HepG2 (cell line): Measurements from ENCODE around the gene DAPP1. TPM values are rescaled to one million over a fixed set of nuclear protein-coding genes. Genes with fewer than 3 reads are reported as not detected.

ENCODE experiments used
- ESRRA ChIP-seq: sonication (generic); formaldehyde crosslinking; IDR thresholded peaks from 2 replicates; pipeline ENCODE4 v1.5.1; 2020; ENCODE audit warnings: mild to moderate bottlenecking, low read depth, missing genetic modification reagents
- GATAD1 ChIP-seq: IDR thresholded peaks from 2 replicates; pipeline ENCODE4 v1.6.1; 2016; ENCODE audit warnings: missing genetic modification reagents, missing compliant biosample characterization
- KAT2B ChIP-seq: fragments of 150-350 bp; IDR thresholded peaks from 2 replicates; pipeline ENCODE4 v1.6.1; 2014; ENCODE audit warnings: low read depth, low read length, borderline replicate concordance
- KDM2A ChIP-seq: sonication (generic); formaldehyde crosslinking; IDR thresholded peaks from 2 replicates; pipeline ENCODE4 v1.4.0; 2020; ENCODE audit warnings: low read depth, missing genetic modification reagents, borderline replicate concordance
- MTERF4 ChIP-seq: sonication (generic); formaldehyde crosslinking; IDR thresholded peaks from 2 replicates; pipeline ENCODE4 v1.8.0; 2023; ENCODE audit warnings: mild to moderate bottlenecking, missing genetic modification reagents
- NAIF1 ChIP-seq: sonication (generic); formaldehyde crosslinking; IDR thresholded peaks from 2 replicates; pipeline ENCODE4 v1.5.0; 2020; ENCODE audit warnings: mild to moderate bottlenecking, missing genetic modification reagents, borderline replicate concordance
- POGZ ChIP-seq: sonication (generic); formaldehyde crosslinking; IDR thresholded peaks from 2 replicates; pipeline ENCODE4 v1.4.0; 2020; ENCODE audit warnings: mild to moderate bottlenecking, missing genetic modification reagents
- SNAPC4 ChIP-seq: sonication (generic); formaldehyde crosslinking; IDR thresholded peaks from 2 replicates; pipeline ENCODE4 v1.4.0; 2020; ENCODE audit warnings: mild to moderate bottlenecking, missing genetic modification reagents
- TBL1XR1 ChIP-seq: fragments of 150-350 bp; IDR thresholded peaks from 2 replicates; pipeline ENCODE4 v1.6.1; 2014; ENCODE audit warnings: borderline replicate concordance, low read length; ENCODE audit not compliant: partially characterized antibody
- U2AF1 ChIP-seq: fragments of 200-400 bp; formaldehyde crosslinking; optimal IDR thresholded peaks from 2 replicates; pipeline ENCODE3; 2017; ENCODE audit warnings: mild to moderate bottlenecking, low read depth, low read length
- YY1 ChIP-seq: IDR thresholded peaks from 2 replicates; pipeline ENCODE4 v1.6.1; 2011; ENCODE audit warnings: low read length, low read depth, moderate library complexity, mild to moderate bottlenecking; ENCODE audit not compliant: insufficient read depth, insufficient replicate concordance
- ZNF180 ChIP-seq: sonication (generic); formaldehyde crosslinking; IDR thresholded peaks from 2 replicates; pipeline ENCODE4 v1.4.0; 2020; ENCODE audit warnings: low read depth, missing genetic modification reagents, borderline replicate concordance
- ZNF280D ChIP-seq: sonication (generic); formaldehyde crosslinking; IDR thresholded peaks from 2 replicates; pipeline ENCODE4 v1.5.1; 2020; ENCODE audit warnings: mild to moderate bottlenecking, missing genetic modification reagents
- ZNF468 ChIP-seq: sonication (generic); formaldehyde crosslinking; IDR thresholded peaks from 2 replicates; pipeline ENCODE4 v1.8.0; 2022; ENCODE audit warnings: mild to moderate bottlenecking, moderate library complexity, missing genetic modification reagents
- ZNF501 ChIP-seq: sonication (generic); formaldehyde crosslinking; IDR thresholded peaks from 2 replicates; pipeline ENCODE4 v1.5.1; 2020; ENCODE audit warnings: mild to moderate bottlenecking, moderate library complexity, missing genetic modification reagents
- ZNF614 ChIP-seq: IDR thresholded peaks from 2 replicates; pipeline ENCODE4 v1.6.1; 2018; ENCODE audit warnings: missing biosample characterization, missing genetic modification reagents, inconsistent platforms, borderline replicate concordance
- ZNF652 ChIP-seq: IDR thresholded peaks from 2 replicates; pipeline ENCODE4 v1.6.1; 2016; ENCODE audit warnings: low read depth, borderline replicate concordance
- ZNF775 ChIP-seq: sonication (generic); formaldehyde crosslinking; IDR thresholded peaks from 2 replicates; pipeline ENCODE4 v1.4.0; 2020; ENCODE audit warnings: missing genetic modification reagents, mild to moderate bottlenecking, moderate library complexity, borderline replicate concordance
- polyA plus RNA-seq, 8 experiments: library from polyadenylated mRNA; depleted of rRNA in 3 of 8; stranded (reverse) in 7 of 8; unstranded in 1 of 8; fragments of >200 nt; fragmentation: Illumina TruSeq in 4 of 8; extraction: Trizol in 4 of 8; gene quantifications; 2 replicates each; pipeline versions ENCODE4 v1.2.1 to v1.2.3, GENCODE V29; 2011 to 2016; ENCODE audit warnings: low read depth in 4 of 8, missing spikeins in 1 of 8, mixed read lengths in 1 of 8; ENCODE audit not compliant: insufficient read depth in 1 of 8
- total RNA-seq, 5 experiments: library from RNA; depleted of rRNA; stranded (reverse); fragments of >200 nt; fragmentation: Illumina TruSeq; extraction: Trizol; gene quantifications; 2 replicates each; pipeline ENCODE4 v1.2.3, GENCODE V29; 2016; ENCODE audit warnings: low read depth in 1 of 5

DAPP1 gene
- total and polyA plus RNA-seq, 2 of the 13 experiments (the other 11 are each of a cell fraction or from before 2014, with no cell fraction given) = not detected

- peak; percentile 31; the same call in 1 of the 2 replicates for TF ChIP-seq ZNF280D (CRISPR knock-in tag)
- 0 out of 2 replicates have a peak, but pooled peaks have one; percentile 29 for TF ChIP-seq MTERF4 (CRISPR knock-in tag)
- no peak for TF ChIP-seq ZNF775 (CRISPR knock-in tag)
- TF ChIP-seq KDM2A (CRISPR knock-in tag) = peak; percentile 91
- no peak for TF ChIP-seq ESRRA (CRISPR knock-in tag)
- TF ChIP-seq ZNF501 = no peak; the same call in 1 of the 2 replicates
- TF ChIP-seq ZNF180 = no peak
- peak; percentile 48; the same call in 1 of the 2 replicates for TF ChIP-seq POGZ (CRISPR knock-in tag)
- peak; percentile 56 for TF ChIP-seq TBL1XR1
- no peak for TF ChIP-seq ZNF614 (CRISPR knock-in tag)
- TF ChIP-seq KAT2B = no peak
- TF ChIP-seq GATAD1 (CRISPR knock-in tag) = peak; percentile 96
- 0 out of 2 replicates have a peak, but pooled peaks have one; percentile 76 for TF ChIP-seq NAIF1 (CRISPR knock-in tag)
- no peak for TF ChIP-seq SNAPC4 (CRISPR knock-in tag)
- TF ChIP-seq U2AF1 = peak; percentile 48
- peak; percentile 9 for TF ChIP-seq YY1
- no peak for TF ChIP-seq ZNF652 (CRISPR knock-in tag)
- no peak for TF ChIP-seq ZNF468 (CRISPR knock-in tag)
Measured at GRCh38 chr4:99894161-99894997, 77.8 kb downstream of the DAPP1 start, which contains the start of gene LAMTOR3 (continued).
